ENCODE measurements around the gene EPHA4. TPM values are rescaled to one million over a fixed set of nuclear protein-coding genes. Genes with fewer than 3 reads are reported as not detected.

Gene EPHA4
- total and polyA plus RNA-seq, 9 donors = 11.3 to 39.3 (median 24.9) TPM

- peaks cover 13% of the 10 kb centered on the region for H3K4me1 ChIP-seq (ENCODE audit: insufficient read depth)
- TF ChIP-seq EP300 (IDR thresholded peaks at IDR 0.05) = no peak
- TF ChIP-seq CTCF (IDR thresholded peaks at IDR 0.05) = no peak
- no peak for TF ChIP-seq POLR2A (IDR thresholded peaks at IDR 0.05)
- H3K27me3 ChIP-seq = no peaks in the 10 kb centered on the region
- DNase-seq = no peak
- intact Hi-C loops (cut with DNase I) = no loop called here
- H3K4me3 ChIP-seq = no peak overlapping the region
- WGBS, 3 donors = 92 to 96% (median 92%) methylated on average over 3 of the region's 3 CpGs
- no peaks in the 10 kb centered on the region for H3K9me3 ChIP-seq
- H3K27ac ChIP-seq = no peak overlapping the region
- H3K36me3 ChIP-seq = no peaks in the 10 kb centered on the region
These were observed 39.5 kb downstream of the EPHA4 start for GRCh38 chr2:221532641-221533040.

GRCh38 chr2:221530653-221531037 lies 41.5 kb downstream of the EPHA4 start:
- intact Hi-C loops (cut with DNase I) = no loop called here

GRCh38 chr2:221529943-221530652 lies 42.0 kb downstream of the EPHA4 start:
- H3K27me3 ChIP-seq = no peaks in the 10 kb centered on the region
- DNase-seq = no peak
- intact Hi-C loops (cut with DNase I) = no loop called here
- H3K27ac ChIP-seq = no peak overlapping the region
- H3K4me3 ChIP-seq = no peak overlapping the region
- WGBS, 3 donors = 33 to 45% (median 37%) methylated on average over 10 of the region's 10 CpGs
- no peaks in the 10 kb centered on the region for H3K36me3 ChIP-seq
- TF ChIP-seq CTCF (IDR thresholded peaks at IDR 0.05) = no peak
- no peak for TF ChIP-seq POLR2A (IDR thresholded peaks at IDR 0.05)
- TF ChIP-seq EP300 (IDR thresholded peaks at IDR 0.05) = no peak
- H3K9me3 ChIP-seq = no peaks in the 10 kb centered on the region
- peaks cover 13% of the 10 kb centered on the region for H3K4me1 ChIP-seq (ENCODE audit: insufficient read depth)

More at GRCh38 chr2:221530653-221531037, 41.5 kb downstream of the EPHA4 start:
- no peak overlapping the region for H3K4me3 ChIP-seq
- H3K27me3 ChIP-seq = no peaks in the 10 kb centered on the region
- WGBS, 3 donors = 9 to 37% (median 10%) methylated on average over 2 of the region's 2 CpGs
- peaks cover 13% of the 10 kb centered on the region for H3K4me1 ChIP-seq (ENCODE audit: insufficient read depth)
- H3K36me3 ChIP-seq = no peaks in the 10 kb centered on the region
- TF ChIP-seq POLR2A (IDR thresholded peaks at IDR 0.05) = no peak
- no peak for TF ChIP-seq CTCF (IDR thresholded peaks at IDR 0.05)
- TF ChIP-seq EP300 (IDR thresholded peaks at IDR 0.05) = no peak
- DNase-seq = no peak
- no peaks in the 10 kb centered on the region for H3K9me3 ChIP-seq
- H3K27ac ChIP-seq = no peak overlapping the region

GRCh38 chr2:221529177-221529942 lies 42.7 kb downstream of the EPHA4 start:
- intact Hi-C loops (cut with DNase I) = no loop called here
- no peaks in the 10 kb centered on the region for H3K36me3 ChIP-seq
- no peak for DNase-seq
- H3K4me1 ChIP-seq (ENCODE audit: insufficient read depth) = peaks cover 13% of the 10 kb centered on the region
- H3K27ac ChIP-seq = no peak overlapping the region
- no peaks in the 10 kb centered on the region for H3K9me3 ChIP-seq
- TF ChIP-seq POLR2A (IDR thresholded peaks at IDR 0.05) = no peak
- no peak for TF ChIP-seq EP300 (IDR thresholded peaks at IDR 0.05)
- TF ChIP-seq CTCF (IDR thresholded peaks at IDR 0.05) = no peak
- WGBS, 3 donors = 23 to 37% (median 23%) methylated on average over 8 of the region's 8 CpGs
- no peak overlapping the region for H3K4me3 ChIP-seq
- H3K27me3 ChIP-seq = no peaks in the 10 kb centered on the region

All from ovary (tissue), 9 donors.